ENCODE results near the gene HMGCR.

DNA sequence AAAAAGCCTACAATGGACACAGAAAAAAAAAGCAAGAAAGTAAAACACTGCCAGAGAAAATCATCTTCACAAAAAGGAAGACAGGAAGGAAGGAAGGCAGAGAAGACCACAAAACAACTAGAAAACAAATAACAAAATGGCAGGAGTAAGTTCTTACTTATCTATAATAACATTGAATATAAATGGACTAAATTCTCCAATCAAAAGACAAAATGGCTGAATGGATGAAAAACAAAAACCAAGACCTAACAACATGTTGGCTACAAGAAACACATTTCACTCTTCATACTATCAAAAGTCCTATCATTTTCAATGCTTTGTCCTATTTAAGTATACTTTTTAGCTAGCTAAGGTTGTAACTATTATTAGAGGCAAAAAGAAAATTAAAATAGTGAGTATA is 36.9 kb upstream of the HMGCR start:
- TF ChIP-seq, protein P1, sequence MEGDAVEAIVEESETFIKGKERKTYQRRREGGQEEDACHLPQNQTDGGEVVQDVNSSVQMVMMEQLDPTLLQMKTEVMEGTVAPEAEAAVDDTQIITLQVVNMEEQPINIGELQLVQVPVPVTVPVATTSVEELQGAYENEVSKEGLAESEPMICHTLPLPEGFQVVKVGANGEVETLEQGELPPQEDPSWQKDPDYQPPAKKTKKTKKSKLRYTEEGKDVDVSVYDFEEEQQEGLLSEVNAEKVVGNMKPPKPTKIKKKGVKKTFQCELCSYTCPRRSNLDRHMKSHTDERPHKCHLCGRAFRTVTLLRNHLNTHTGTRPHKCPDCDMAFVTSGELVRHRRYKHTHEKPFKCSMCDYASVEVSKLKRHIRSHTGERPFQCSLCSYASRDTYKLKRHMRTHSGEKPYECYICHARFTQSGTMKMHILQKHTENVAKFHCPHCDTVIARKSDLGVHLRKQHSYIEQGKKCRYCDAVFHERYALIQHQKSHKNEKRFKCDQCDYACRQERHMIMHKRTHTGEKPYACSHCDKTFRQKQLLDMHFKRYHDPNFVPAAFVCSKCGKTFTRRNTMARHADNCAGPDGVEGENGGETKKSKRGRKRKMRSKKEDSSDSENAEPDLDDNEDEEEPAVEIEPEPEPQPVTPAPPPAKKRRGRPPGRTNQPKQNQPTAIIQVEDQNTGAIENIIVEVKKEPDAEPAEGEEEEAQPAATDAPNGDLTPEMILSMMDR (IDR thresholded peaks at IDR 0.05; ENCODE audit: insufficient read depth, low read length): no peak
- TF ChIP-seq POLR2AphosphoS5 (IDR thresholded peaks at IDR 0.05; ENCODE audit: low read depth): no peak
- TF ChIP-seq, protein P2, sequence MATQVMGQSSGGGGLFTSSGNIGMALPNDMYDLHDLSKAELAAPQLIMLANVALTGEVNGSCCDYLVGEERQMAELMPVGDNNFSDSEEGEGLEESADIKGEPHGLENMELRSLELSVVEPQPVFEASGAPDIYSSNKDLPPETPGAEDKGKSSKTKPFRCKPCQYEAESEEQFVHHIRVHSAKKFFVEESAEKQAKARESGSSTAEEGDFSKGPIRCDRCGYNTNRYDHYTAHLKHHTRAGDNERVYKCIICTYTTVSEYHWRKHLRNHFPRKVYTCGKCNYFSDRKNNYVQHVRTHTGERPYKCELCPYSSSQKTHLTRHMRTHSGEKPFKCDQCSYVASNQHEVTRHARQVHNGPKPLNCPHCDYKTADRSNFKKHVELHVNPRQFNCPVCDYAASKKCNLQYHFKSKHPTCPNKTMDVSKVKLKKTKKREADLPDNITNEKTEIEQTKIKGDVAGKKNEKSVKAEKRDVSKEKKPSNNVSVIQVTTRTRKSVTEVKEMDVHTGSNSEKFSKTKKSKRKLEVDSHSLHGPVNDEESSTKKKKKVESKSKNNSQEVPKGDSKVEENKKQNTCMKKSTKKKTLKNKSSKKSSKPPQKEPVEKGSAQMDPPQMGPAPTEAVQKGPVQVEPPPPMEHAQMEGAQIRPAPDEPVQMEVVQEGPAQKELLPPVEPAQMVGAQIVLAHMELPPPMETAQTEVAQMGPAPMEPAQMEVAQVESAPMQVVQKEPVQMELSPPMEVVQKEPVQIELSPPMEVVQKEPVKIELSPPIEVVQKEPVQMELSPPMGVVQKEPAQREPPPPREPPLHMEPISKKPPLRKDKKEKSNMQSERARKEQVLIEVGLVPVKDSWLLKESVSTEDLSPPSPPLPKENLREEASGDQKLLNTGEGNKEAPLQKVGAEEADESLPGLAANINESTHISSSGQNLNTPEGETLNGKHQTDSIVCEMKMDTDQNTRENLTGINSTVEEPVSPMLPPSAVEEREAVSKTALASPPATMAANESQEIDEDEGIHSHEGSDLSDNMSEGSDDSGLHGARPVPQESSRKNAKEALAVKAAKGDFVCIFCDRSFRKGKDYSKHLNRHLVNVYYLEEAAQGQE (IDR thresholded peaks at IDR 0.05; ENCODE audit: insufficient replicate concordance, low read depth): no peak
- no peak for TF ChIP-seq SPI1 (IDR thresholded peaks at IDR 0.05; ENCODE audit: borderline replicate concordance, low read depth)
